Heart left ventricle (tissue), 16 donors: Measurements from ENCODE around the gene TIAL1. TPM values are rescaled to one million over a fixed set of nuclear protein-coding genes. Genes with fewer than 3 reads are reported as not detected.

ENCODE experiments used
- ATAC-seq, 4 donors: fragments of 200-7000 bp; cut with Tn5 transposase; one replicate each; pipeline ENCODE4 v1.9.1; 2020 to 2022; ENCODE audit warnings: moderate library complexity in 4 of 4, mild to moderate bottlenecking in 3 of 4, moderate number of reproducible peaks in 1 of 4
- DNase-seq, 5 donors: peaks; one replicate each; pipeline ENCODE4 v3.0.0-alpha.2; 2020
- H3K27ac ChIP-seq, 12 donors: fragments of 200-600 bp; sonication (generic) in 4 of 12; one replicate each; pipeline versions ENCODE4 v1.5.0 to v1.8.0; 2016 to 2022; ENCODE audit warnings: mild to moderate bottlenecking in 2 of 12
- H3K27me3 ChIP-seq, 9 donors: fragments of 200-600 bp; sonication (generic) in 2 of 9; one replicate each; pipeline versions ENCODE4 v1.5.1 to v1.8.0; 2016 to 2022; ENCODE audit warnings: mild to moderate bottlenecking in 3 of 9
- H3K36me3 ChIP-seq, 9 donors: fragments of 200-600 bp; sonication (generic) in 2 of 9; one replicate each; pipeline versions ENCODE4 v1.5.0 to v1.8.0; 2018 to 2022; ENCODE audit warnings: mild to moderate bottlenecking in 2 of 9
- H3K4me1 ChIP-seq, 12 donors: fragments of 200-600 bp; sonication (generic) in 4 of 12; one replicate each; pipeline versions ENCODE4 v1.5.0 to v1.8.0; 2016 to 2022; ENCODE audit warnings: mild to moderate bottlenecking in 3 of 12
- H3K4me3 ChIP-seq, 12 donors: fragments of 200-600 bp; sonication (generic) in 4 of 12; one replicate each; pipeline versions ENCODE4 v1.5.0 to v1.8.0; 2017 to 2022; ENCODE audit warnings: mild to moderate bottlenecking in 9 of 12, moderate library complexity in 4 of 12
- H3K9me3 ChIP-seq, 12 donors: fragments of 200-600 bp; sonication (generic) in 4 of 12; one replicate each; pipeline versions ENCODE4 v1.5.0 to v1.8.0; 2016 to 2022; ENCODE audit warnings: mild to moderate bottlenecking in 1 of 12
- CTCF ChIP-seq, 12 donors: fragments of 200-600 bp; sonication (generic) in 4 of 12; IDR thresholded peaks; one replicate each; pipeline versions ENCODE4 v1.5.0 to v1.8.0; 2018 to 2022; ENCODE audit warnings: antibody characterized with exemption in 12 of 12, mild to moderate bottlenecking in 5 of 12
- POLR2A ChIP-seq, 2 donors: fragments of 450-650 bp; IDR thresholded peaks; one replicate each; pipeline ENCODE4 v1.6.1; 2017; ENCODE audit warnings: antibody characterized with exemption in 2 of 2, mild to moderate bottlenecking in 2 of 2, moderate library complexity in 2 of 2
- WGBS, 4 donors: extraction: QIAGEN DNeasy Blood & Tissue Kit in 2 of 4; methylation state at CpG; one replicate each; pipeline versions ENCODE4 v1.1.5 to v1.1.7; 2013 to 2018; 5-methylcytosine and 5-hydroxymethylcytosine counted together
- intact Hi-C, 10 donors: fragments of 100-400 bp; cut with DNase I; formaldehyde crosslinking; loops; one replicate each; pipeline versions ENCODE4 v1.11.1 to v1.14.2; 2022
- polyA plus RNA-seq, 2 donors: library from polyadenylated mRNA; stranded (reverse); fragments of 200-250 nt; gene quantifications; one replicate each; pipeline ENCODE4 v1.2.3, GENCODE V29; 2013
- total RNA-seq, 9 donors: library from RNA; depleted of rRNA in 2 of 9; stranded (reverse); fragments of >200 nt in 2 of 9; fragmentation: NEBNext Ultra II Directional in 3 of 9; extraction: Animal tissue kit (Norgen Biotek cat#: 25700) in 3 of 9; gene quantifications; one replicate each; pipeline versions ENCODE4 v1.1.0 to v1.2.4, GENCODE V29; 2016 to 2023
- donor health status: ischemic (EF 13 %, LVEDD 7.1; RV severe dilation, severe dysfunction).
- donor health status: healthy with polysubstance abuse.
- donor health status: DM: no; HTN: yes; CAD: no.
- donor health status: DM: no; HTN: no; CAD: no.
- donor health status: ischemic (EF 25% LVEDD 6.9; RV normal size, moderate dysfunction).
- donor health status: ischemic (EF 25% LVEDD 5.7; RV mildly dilated, moderate dysfunction).
- donor health status: healthy.
- donor health status: DM: yes; HTN: yes; CAD: no.
- donor health status: ischemic (EF 35%, LVEDD 5.7; RV mildly dilated, moderate dysfunction).
- donor health status: nonischemic (EF 11% LVEDD 7.7; RV severe dilation, severe dysfunction).
- donor health status: DM: yes; HTN: yes; CAD: no.
- donor health status: PGD.
- donor health status: ischemic (EF 29% LVEDD 5.4; RV normal size, mild dysfunction).
- donor health status: nonischemic (EF 23%, LVEDD 6.1; RV moderate dilation, normal function).

The TIAL1 gene
- total and polyA plus RNA-seq, 11 donors, result 24.8 to 86.3 (median 65.2) TPM

- no peak overlapping the region for H3K4me3 ChIP-seq
- ATAC-seq (peak in 2 of 4 donors; percentile 49 to 58), DNase-seq (no peak)
- H3K4me1 ChIP-seq, result peaks cover 0 to 6% (median 3%) of the 10 kb centered on the region in 12 donors
- no peak overlapping the region for H3K27ac ChIP-seq
- intact Hi-C loops, result loop anchor here in 6 of 10 donors (5.0 to 10.0 kb wide), 5 partner anchors 82 to 405 kb away; partner anchors contain the start of gene INPP5F (in 1 of the 6)
- no peaks in the 10 kb centered on the region for H3K27me3 ChIP-seq
- no peaks in the 10 kb centered on the region for H3K36me3 ChIP-seq
- H3K9me3 ChIP-seq, result peaks cover 0 to 2% (median 0%) of the 10 kb centered on the region in 12 donors
- TF ChIP-seq POLR2A (IDR thresholded peaks at IDR 0.05) (no peak), CTCF (IDR thresholded peaks at IDR 0.05) (peak in 8 of 12 donors; percentile 6 to 47 (median 34))
- WGBS, 4 donors, result 58 to 83% (median 71%) methylated on average over 2 of the region's 2 CpGs
Measured at GRCh38 chr10:119602241-119603095, 5.7 kb upstream of the TIAL1 start.

GRCh38 chr10:119598397-119598796, 1.6 kb upstream of the TIAL1 start:
- Histone ChIP-seq H3K4me3 (no peak overlapping the region), H3K4me1 (peaks cover 0 to 32% (median 28%) of the 10 kb centered on the region in 12 donors), H3K9me3 (peaks cover 0 to 2% (median 0%) of the 10 kb centered on the region in 12 donors), H3K27ac (no peak overlapping the region), H3K36me3 (peaks cover 0 to 9% (median 6%) of the 10 kb centered on the region in 9 donors), H3K27me3 (no peaks in the 10 kb centered on the region)
- DNase-seq (no peak), ATAC-seq (no peak)
- intact Hi-C loops, result loop anchor here in 6 of 10 donors (5.0 to 10.0 kb wide), 7 partner anchors 54 to 394 kb away; partner anchors contain the start of genes BAG3 (in 3 of the 6), INPP5F (in 2 of the 6), GRK5 (in 1 of the 6) and MCMBP (in 1 of the 6)
- 97 to 99% (median 98%) methylated on average over 7 of the region's 7 CpGs for whole genome bisulfite sequencing, 4 donors
- no peak for TF ChIP-seq CTCF (IDR thresholded peaks at IDR 0.05)
- no peak for TF ChIP-seq POLR2A (IDR thresholded peaks at IDR 0.05)

- TF ChIP-seq POLR2A (IDR thresholded peaks at IDR 0.05) (no peak), CTCF (IDR thresholded peaks at IDR 0.05) (no peak)
- peak overlapping the region in 9 of 12 donors; percentile 37 to 99 (median 99) for H3K27ac ChIP-seq
- intact Hi-C loops, result loop anchor here in 6 of 10 donors (2.0 to 10.0 kb wide), 9 partner anchors 53 to 393 kb away; partner anchors contain the start of genes BAG3 (in 4 of the 6), INPP5F (in 2 of the 6), GRK5 (in 1 of the 6) and MCMBP (in 1 of the 6)
- peaks cover 0 to 40% (median 35%) of the 10 kb centered on the region in 12 donors for H3K4me1 ChIP-seq
- 47 to 50% (median 48%) methylated on average over 21 of the region's 21 CpGs for WGBS, 4 donors
- H3K9me3 ChIP-seq, result peaks cover 0 to 2% (median 0%) of the 10 kb centered on the region in 12 donors
- H3K36me3 ChIP-seq, result peaks cover 0 to 9% (median 6%) of the 10 kb centered on the region in 9 donors
- no peak for ATAC-seq
- peak overlapping the region in 11 of 12 donors; percentile 71 to 91 (median 88) for H3K4me3 ChIP-seq
- DNase-seq, result no peak
- no peaks in the 10 kb centered on the region for H3K27me3 ChIP-seq
Measured at GRCh38 chr10:119597405-119598186, 832 bp upstream of the TIAL1 start.
